Measurements from ENCODE around the gene GALNT17. TPM values are rescaled to one million over a fixed set of nuclear protein-coding genes. Genes with fewer than 3 reads are reported as not detected.

Gene GALNT17
- polyA plus RNA-seq, 1 experiment: not detected

DNA sequence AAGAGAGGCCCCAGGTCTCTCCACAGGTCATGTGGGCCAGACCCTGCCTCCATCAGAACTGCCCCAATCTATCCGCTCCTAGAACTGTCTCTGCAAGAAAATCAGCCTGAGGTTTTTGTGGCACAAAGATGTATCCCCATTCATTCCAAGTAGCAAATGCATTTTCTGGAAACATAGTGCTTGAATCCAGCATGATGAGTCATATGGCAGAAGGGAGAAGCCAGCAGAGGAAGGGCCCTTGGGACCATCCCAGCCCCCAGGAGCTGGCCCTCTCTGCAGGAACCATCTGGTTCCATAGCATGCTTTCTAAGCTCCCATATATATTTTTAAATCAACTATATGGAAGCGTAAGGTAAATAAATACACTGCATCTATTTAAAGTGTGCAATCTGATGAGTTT lies 563.2 kb downstream of the GALNT17 start:
- no peak for DNase-seq (ENCODE audit: low read depth, low spot score)
- Histone ChIP-seq H3K4me3 (ENCODE audit: low read depth, low read length) (no peak overlapping the region), H3K27ac (ENCODE audit: low read depth, low read length) (no peak overlapping the region), H3K9me3 (ENCODE audit: control insufficient read depth, insufficient read depth, low read length) (peaks cover 21% of the 10 kb centered on the region), H3K27me3 (ENCODE audit: control insufficient read depth, insufficient read depth, low read length) (no peaks in the 10 kb centered on the region)
- POLR2A ChIA-PET: no interaction called here
- CTCF ChIA-PET: no interaction called here
- TF ChIP-seq, protein P1, sequence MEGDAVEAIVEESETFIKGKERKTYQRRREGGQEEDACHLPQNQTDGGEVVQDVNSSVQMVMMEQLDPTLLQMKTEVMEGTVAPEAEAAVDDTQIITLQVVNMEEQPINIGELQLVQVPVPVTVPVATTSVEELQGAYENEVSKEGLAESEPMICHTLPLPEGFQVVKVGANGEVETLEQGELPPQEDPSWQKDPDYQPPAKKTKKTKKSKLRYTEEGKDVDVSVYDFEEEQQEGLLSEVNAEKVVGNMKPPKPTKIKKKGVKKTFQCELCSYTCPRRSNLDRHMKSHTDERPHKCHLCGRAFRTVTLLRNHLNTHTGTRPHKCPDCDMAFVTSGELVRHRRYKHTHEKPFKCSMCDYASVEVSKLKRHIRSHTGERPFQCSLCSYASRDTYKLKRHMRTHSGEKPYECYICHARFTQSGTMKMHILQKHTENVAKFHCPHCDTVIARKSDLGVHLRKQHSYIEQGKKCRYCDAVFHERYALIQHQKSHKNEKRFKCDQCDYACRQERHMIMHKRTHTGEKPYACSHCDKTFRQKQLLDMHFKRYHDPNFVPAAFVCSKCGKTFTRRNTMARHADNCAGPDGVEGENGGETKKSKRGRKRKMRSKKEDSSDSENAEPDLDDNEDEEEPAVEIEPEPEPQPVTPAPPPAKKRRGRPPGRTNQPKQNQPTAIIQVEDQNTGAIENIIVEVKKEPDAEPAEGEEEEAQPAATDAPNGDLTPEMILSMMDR (IDR thresholded peaks at IDR 0.05; ENCODE audit: low read depth, low read length): no peak

DNA sequence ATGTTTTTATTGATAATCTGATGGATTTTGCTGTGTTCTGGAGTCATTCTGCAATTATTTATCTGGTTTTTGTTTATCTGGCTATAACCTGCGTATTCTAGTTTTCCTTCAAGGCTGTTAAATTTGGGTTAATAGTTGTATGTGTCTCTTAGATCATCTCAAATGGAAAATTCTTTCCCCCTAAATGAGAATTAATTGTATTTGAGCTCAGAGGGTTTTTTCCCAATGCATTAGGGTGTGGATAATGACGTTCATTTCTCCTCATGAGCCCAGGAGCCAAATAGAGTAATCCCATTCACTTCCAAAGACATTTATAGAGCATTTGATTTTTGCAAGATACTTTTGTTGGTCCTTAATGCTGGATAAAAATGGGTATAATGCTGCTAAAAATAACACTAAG lies 564.6 kb downstream of the GALNT17 start:
- DNase-seq (ENCODE audit: low read depth, low spot score): no peak
- no peak overlapping the region for H3K27ac ChIP-seq (ENCODE audit: low read depth, low read length)
- ChIA-PET CTCF (no interaction called here), POLR2A (no interaction called here)
- no peak overlapping the region for H3K4me3 ChIP-seq (ENCODE audit: low read depth, low read length)
- peaks cover 21% of the 10 kb centered on the region for H3K9me3 ChIP-seq (ENCODE audit: control insufficient read depth, insufficient read depth, low read length)
- no peaks in the 10 kb centered on the region for H3K27me3 ChIP-seq (ENCODE audit: control insufficient read depth, insufficient read depth, low read length)
- TF ChIP-seq, protein P1 (IDR thresholded peaks at IDR 0.05; ENCODE audit: low read depth, low read length): no peak

DNA sequence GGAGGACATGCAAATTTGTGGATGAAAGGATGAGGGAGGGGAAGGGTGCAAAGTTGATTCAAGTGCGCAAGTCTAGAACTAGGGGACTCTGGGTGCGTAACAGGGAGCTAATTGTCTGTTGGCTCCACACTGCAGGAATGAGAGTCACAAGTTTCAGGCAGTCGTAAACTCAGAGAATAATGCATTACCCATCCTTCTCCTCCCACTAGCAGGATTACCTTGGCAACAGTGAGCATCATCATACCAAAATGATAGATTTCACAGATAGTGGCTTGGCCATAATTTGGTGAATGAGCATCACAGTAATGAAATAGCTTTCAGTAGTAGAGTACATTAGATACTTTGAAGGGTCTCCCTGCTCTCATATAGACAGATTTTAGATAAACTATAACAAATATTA lies 565.5 kb downstream of the GALNT17 start:
- Histone ChIP-seq H3K9me3 (ENCODE audit: control insufficient read depth, insufficient read depth, low read length) (peaks cover 21% of the 10 kb centered on the region), H3K27ac (ENCODE audit: low read depth, low read length) (no peak overlapping the region), H3K27me3 (ENCODE audit: control insufficient read depth, insufficient read depth, low read length) (no peaks in the 10 kb centered on the region), H3K4me3 (ENCODE audit: low read depth, low read length) (no peak overlapping the region)
- no peak for DNase-seq (ENCODE audit: low read depth, low spot score)
- CTCF ChIA-PET: no interaction called here
- POLR2A ChIA-PET: no interaction called here
- TF ChIP-seq, protein P1 (IDR thresholded peaks at IDR 0.05; ENCODE audit: low read depth, low read length): no peak

DNA sequence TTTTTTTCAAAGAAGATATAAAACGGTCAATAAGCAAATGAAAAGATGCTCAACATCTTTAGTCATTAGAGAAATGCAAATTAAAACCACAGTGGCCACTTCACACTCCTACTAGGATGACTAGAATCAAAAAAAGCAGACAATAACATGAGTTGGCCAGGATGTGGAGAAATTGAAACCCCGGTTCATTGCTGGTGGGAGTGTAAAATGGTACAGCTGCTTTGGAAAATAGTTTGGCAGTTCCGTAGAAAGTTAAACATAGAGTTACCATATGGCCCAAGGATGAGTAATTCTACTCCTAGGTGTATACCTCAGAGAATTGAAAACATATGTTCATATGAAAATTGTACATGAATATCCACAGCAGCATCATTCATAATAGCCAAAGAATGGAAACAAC lies 573.3 kb downstream of the GALNT17 start:
- CTCF ChIA-PET: no interaction called here
- no peak for DNase-seq (ENCODE audit: low read depth, low spot score)
- Histone ChIP-seq H3K27me3 (ENCODE audit: control insufficient read depth, insufficient read depth, low read length) (no peaks in the 10 kb centered on the region), H3K9me3 (ENCODE audit: control insufficient read depth, insufficient read depth, low read length) (peaks cover 2% of the 10 kb centered on the region; the same call in 1 of the 2 replicates), H3K4me3 (ENCODE audit: low read depth, low read length) (no peak overlapping the region), H3K27ac (ENCODE audit: low read depth, low read length) (no peak overlapping the region)
- POLR2A ChIA-PET: no interaction called here
- TF ChIP-seq, protein P1 (IDR thresholded peaks at IDR 0.05; ENCODE audit: low read depth, low read length): no peak

DNA sequence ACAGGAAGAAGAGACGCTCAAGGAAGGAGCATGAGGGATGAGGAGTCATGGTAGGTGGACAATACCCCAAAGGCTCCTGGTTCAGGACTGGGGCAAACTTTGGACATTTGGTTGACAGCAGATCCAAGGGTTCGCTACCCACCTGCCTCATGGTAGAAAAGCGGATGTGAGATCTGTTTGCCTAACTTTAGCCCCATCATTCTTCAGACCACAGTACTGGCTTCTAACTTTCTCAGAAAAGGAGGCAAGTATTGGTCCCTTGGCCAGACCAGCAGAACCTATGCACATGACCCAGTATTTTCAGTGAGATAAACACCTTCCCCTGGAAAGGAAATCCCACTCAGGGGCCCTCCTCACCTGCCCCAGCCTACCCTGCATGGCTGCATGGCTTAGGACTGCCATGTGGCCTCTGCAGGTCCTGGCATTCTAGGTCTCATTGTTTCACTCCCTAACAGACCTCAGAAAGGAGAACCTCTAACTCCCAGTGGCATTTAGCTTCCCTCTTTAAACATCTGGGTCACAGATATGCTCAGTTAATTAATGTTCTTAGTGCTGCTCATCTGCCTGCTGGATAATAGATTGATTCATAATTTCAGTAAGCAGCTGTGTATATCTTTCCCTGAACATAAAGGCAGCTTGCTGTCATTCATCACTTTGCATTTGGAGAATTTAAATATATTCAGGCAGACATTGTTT lies 574.1 kb downstream of the GALNT17 start:
- TF ChIP-seq, protein P1 (IDR thresholded peaks at IDR 0.05; ENCODE audit: low read depth, low read length): no peak
- POLR2A ChIA-PET: no interaction called here
- CTCF ChIA-PET: no interaction called here

More for the DNA sequence above, 574.1 kb downstream of the GALNT17 start:
- Histone ChIP-seq H3K9me3 (ENCODE audit: control insufficient read depth, insufficient read depth, low read length) (peaks cover 9% of the 10 kb centered on the region), H3K27ac (ENCODE audit: low read depth, low read length) (no peak overlapping the region), H3K27me3 (ENCODE audit: control insufficient read depth, insufficient read depth, low read length) (no peaks in the 10 kb centered on the region), H3K4me3 (ENCODE audit: low read depth, low read length) (no peak overlapping the region)
- no peak for DNase-seq (ENCODE audit: low read depth, low spot score)

Data from AG04450 (cell line).